Ovary (tissue), 9 donors: ENCODE data around the gene TNK2. TPM values are rescaled to one million over a fixed set of nuclear protein-coding genes. Genes with fewer than 3 reads are reported as not detected.

Source experiments
- DNase-seq, 5 donors: peaks; one replicate each; pipeline ENCODE4 v3.0.0-alpha.2; 2019 to 2020
- H3K27ac ChIP-seq, 2 donors: fragments of 200-600 bp; one replicate each; pipeline versions ENCODE4 v1.5.1 to v1.8.0; 2019 to 2022
- H3K27me3 ChIP-seq: fragments of 200-600 bp; one replicate; pipeline ENCODE4 v1.8.0; 2022
- H3K36me3 ChIP-seq: fragments of 200-600 bp; sonication (generic); one replicate; pipeline ENCODE4 v1.5.1; 2019
- H3K4me1 ChIP-seq: one replicate; pipeline ENCODE4 v1.8.1; 2013; ENCODE audit warnings: mild to moderate bottlenecking, moderate library complexity; ENCODE audit not compliant: insufficient read depth
- H3K4me3 ChIP-seq: fragments of 200-600 bp; sonication (generic); one replicate; pipeline ENCODE4 v1.5.1; 2017
- H3K9me3 ChIP-seq, 2 donors: fragments of 200-600 bp in 1 of 2; sonication (generic) in 1 of 2; one replicate each; pipeline versions ENCODE4 v1.5.1 to v1.8.1; 2013 to 2019; ENCODE audit warnings: mild to moderate bottlenecking in 1 of 2, moderate library complexity in 1 of 2
- EP300 ChIP-seq: sonication (generic); formaldehyde crosslinking; IDR thresholded peaks from one replicate; pipeline ENCODE4 v1.6.1; 2017; ENCODE audit warnings: antibody characterized with exemption
- POLR2A ChIP-seq: fragments of 450-650 bp; IDR thresholded peaks from one replicate; pipeline ENCODE4 v1.6.1; 2017; ENCODE audit warnings: antibody characterized with exemption, mild to moderate bottlenecking, moderate library complexity
- WGBS, 3 donors: extraction: QIAGEN DNeasy Blood & Tissue Kit in 1 of 3; methylation state at CpG; one replicate each; pipeline versions ENCODE4 v1.1.5 to v1.1.7; 2013 to 2017; 5-methylcytosine and 5-hydroxymethylcytosine counted together
- intact Hi-C, 4 donors: fragments of 100-400 bp; cut with DNase I; formaldehyde crosslinking; loops; one replicate each; pipeline versions ENCODE4 v1.11.0 to v1.15.1; 2022 to 2023
- polyA plus RNA-seq, 2 donors: library from polyadenylated mRNA; stranded (reverse); fragments of 200-250 nt in 1 of 2; fragments of 350-450 nt in 1 of 2; fragmentation: Illumina TruSeq in 1 of 2; extraction: RNeasy Lipid Tissue Mini Kit (QIAGEN cat#74804) in 1 of 2; gene quantifications; one replicate each; pipeline ENCODE4 v1.2.3, GENCODE V29; 2013 to 2014
- total RNA-seq, 7 donors: library from RNA; depleted of rRNA in 2 of 7; stranded (reverse); fragments of >200 nt in 2 of 7; fragmentation: NEBNext Ultra II Directional in 3 of 7; extraction: Animal tissue kit (Norgen Biotek cat#: 25700) in 3 of 7; gene quantifications; one replicate each; pipeline versions ENCODE4 v1.1.0 to v1.2.4, GENCODE V29; 2016 to 2023
- TF ChIP-seq, protein P1 (sequence below), 3 donors: fragments of 450-650 bp in 2 of 3; fragments of 200-600 bp in 1 of 3; IDR thresholded peaks; one replicate each; pipeline versions ENCODE4 v1.5.1 to v1.8.0; 2016 to 2022; ENCODE audit warnings: antibody characterized with exemption in 3 of 3, mild to moderate bottlenecking in 1 of 3
- donor health status: DM: no; HTN: no; CAD: no; lungs with moderate emphysema.
- donor health status: DM: no; HTN: no; CAD: no.
- donor health status: Bipolar disorder and iron deficiency.
- donor health status: DM: yes; HTN: yes; CAD: no.
- donor health status: DM: no; HTN: no; CAD: no.
- donor health status: DM: yes; HTN: yes; CAD: no.

TNK2 gene
- total and polyA plus RNA-seq, 9 donors, result 2.4 to 50.1 (median 32.4) TPM

DNA sequence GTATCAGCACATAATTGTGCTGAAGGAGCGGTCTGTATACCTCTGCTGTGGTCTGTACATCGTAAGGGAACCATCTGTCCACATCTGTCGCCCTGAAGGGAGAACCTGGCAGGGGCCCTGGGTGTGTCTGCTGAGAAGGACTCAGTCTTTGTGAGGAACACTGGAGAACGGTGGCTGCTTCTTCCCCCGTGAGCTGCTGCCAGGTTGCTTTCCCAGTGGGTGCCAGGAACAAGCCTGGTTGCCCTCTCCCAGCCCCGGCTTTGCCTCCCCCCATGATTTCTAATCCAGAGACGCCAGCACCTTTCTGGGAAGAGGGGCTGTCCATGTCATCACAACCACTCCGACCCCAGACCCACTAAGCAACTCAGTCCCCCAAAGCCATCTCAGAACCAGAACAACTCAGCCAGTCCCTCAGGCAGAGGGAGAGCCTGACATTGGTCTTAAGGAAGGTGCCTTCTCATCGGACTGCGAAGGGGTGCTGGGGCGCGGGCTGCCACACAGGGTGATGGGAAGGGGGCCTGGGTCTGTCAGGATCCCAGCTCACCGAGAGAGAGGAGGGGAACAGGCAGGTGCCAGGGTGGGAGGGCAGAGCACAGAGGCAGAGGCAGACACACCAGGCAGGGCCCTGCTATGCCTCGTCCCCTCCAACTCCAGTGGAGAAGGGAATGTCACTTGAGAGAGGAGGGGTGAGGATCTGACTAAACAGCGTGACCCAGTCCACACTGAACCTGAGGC lies 8.5 kb downstream of the TNK2 start:
- no peak overlapping the region for H3K4me3 ChIP-seq
- no peaks in the 10 kb centered on the region for H3K9me3 ChIP-seq
- H3K36me3 ChIP-seq, result no peaks in the 10 kb centered on the region
- H3K4me1 ChIP-seq, result peaks cover 4% of the 10 kb centered on the region
- no peaks in the 10 kb centered on the region for H3K27me3 ChIP-seq
- TF ChIP-seq EP300 (no peak), POLR2A (no peak)
- TF ChIP-seq, protein P1, sequence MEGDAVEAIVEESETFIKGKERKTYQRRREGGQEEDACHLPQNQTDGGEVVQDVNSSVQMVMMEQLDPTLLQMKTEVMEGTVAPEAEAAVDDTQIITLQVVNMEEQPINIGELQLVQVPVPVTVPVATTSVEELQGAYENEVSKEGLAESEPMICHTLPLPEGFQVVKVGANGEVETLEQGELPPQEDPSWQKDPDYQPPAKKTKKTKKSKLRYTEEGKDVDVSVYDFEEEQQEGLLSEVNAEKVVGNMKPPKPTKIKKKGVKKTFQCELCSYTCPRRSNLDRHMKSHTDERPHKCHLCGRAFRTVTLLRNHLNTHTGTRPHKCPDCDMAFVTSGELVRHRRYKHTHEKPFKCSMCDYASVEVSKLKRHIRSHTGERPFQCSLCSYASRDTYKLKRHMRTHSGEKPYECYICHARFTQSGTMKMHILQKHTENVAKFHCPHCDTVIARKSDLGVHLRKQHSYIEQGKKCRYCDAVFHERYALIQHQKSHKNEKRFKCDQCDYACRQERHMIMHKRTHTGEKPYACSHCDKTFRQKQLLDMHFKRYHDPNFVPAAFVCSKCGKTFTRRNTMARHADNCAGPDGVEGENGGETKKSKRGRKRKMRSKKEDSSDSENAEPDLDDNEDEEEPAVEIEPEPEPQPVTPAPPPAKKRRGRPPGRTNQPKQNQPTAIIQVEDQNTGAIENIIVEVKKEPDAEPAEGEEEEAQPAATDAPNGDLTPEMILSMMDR (IDR thresholded peaks at IDR 0.05), result no peak
- peak in 2 of 5 donors; percentile 16 to 25 for DNase-seq
- intact Hi-C loops, result no loop called here
- H3K27ac ChIP-seq, result no peak overlapping the region
- 86 to 90% (median 89%) methylated on average over 15 of the region's 15 CpGs for WGBS, 3 donors

DNA sequence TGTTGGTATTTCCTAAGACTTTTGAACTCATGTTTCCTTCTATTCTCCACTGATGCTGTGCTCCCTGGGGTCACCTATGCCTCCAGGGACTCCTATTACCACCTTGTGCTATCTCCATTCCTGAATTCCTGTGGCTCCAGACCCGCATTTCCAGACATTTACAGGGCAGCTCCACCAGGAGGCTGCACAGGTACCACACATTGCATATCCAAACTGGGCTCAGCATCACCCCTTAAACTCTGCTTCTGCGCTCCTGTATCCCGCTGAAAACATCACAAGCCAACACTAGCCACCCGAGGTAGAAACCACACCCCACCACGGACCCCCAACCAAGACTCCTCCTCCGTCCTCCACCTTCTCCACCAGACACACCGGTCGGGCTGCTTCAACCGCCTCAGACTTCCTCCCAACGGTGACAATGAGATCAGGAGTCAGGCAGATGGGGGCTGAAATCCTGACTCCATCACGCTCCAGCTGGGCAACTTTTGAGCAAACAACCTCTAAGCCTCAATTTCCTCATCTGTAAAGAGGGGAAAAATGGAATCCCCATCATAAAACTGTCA lies 10.4 kb downstream of the TNK2 start:
- intact Hi-C loops, result no loop called here
- DNase-seq, result peak in 1 of 5 donors; percentile 28
- Histone ChIP-seq H3K27ac (no peak overlapping the region), H3K27me3 (no peaks in the 10 kb centered on the region), H3K36me3 (no peaks in the 10 kb centered on the region), H3K4me3 (no peak overlapping the region), H3K9me3 (no peaks in the 10 kb centered on the region), H3K4me1 (peaks cover 11% of the 10 kb centered on the region)
- 78 to 81% (median 79%) methylated on average over 11 of the region's 11 CpGs for WGBS, 3 donors
- no peak for TF ChIP-seq EP300
- no peak for TF ChIP-seq POLR2A
- TF ChIP-seq, protein P1 (IDR thresholded peaks at IDR 0.05), result no peak

DNA sequence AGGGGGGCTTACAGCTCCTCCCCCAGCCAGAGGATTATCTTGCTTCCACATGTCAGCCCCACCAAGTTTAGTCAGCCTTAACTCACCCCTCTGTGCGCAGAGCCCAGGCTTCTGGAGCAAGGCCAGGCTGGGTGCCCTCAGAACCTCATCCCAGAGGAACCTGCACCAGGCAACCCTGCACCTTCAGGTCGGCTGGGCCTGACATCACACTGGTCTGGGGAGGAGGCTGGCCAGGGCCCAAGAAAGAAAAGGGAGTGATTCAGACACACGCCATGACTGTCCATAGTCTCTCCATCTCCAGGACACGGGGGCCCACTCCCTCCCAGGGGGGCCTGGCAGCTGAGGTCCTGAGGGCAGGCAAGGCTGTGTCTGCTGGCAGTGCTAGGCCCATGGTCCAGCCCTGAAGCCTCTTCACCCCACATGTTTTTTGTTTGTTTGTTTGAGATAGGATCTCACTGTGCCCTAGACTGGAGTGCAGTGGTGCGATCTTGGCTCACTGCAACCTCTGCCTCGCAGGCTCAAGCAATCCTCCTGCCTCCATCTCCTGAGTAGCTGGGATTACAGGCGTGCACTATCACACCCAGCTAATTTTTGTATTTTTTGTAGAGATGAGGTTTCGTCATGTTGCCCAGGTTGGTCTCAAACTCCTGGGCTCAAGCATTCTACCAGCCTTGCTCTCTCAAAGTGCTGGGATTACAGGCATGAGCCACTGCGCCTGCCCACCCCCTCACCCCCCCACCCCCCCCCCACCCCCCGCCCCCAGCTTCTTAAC lies 11.1 kb downstream of the TNK2 start:
- DNase-seq, result peak; percentile 64 to 71 (median 68)
- Histone ChIP-seq H3K4me1 (peaks cover 14% of the 10 kb centered on the region), H3K4me3 (no peak overlapping the region), H3K36me3 (no peaks in the 10 kb centered on the region), H3K27ac (peak overlapping the region; percentile 69 to 90), H3K9me3 (no peaks in the 10 kb centered on the region), H3K27me3 (no peaks in the 10 kb centered on the region)
- 49 to 55% (median 53%) methylated on average over 10 of the region's 10 CpGs for WGBS, 3 donors
- intact Hi-C loops, result no loop called here
- TF ChIP-seq POLR2A, result no peak
- TF ChIP-seq EP300, result no peak
- TF ChIP-seq, protein P1 (IDR thresholded peaks at IDR 0.05), result no peak

DNA sequence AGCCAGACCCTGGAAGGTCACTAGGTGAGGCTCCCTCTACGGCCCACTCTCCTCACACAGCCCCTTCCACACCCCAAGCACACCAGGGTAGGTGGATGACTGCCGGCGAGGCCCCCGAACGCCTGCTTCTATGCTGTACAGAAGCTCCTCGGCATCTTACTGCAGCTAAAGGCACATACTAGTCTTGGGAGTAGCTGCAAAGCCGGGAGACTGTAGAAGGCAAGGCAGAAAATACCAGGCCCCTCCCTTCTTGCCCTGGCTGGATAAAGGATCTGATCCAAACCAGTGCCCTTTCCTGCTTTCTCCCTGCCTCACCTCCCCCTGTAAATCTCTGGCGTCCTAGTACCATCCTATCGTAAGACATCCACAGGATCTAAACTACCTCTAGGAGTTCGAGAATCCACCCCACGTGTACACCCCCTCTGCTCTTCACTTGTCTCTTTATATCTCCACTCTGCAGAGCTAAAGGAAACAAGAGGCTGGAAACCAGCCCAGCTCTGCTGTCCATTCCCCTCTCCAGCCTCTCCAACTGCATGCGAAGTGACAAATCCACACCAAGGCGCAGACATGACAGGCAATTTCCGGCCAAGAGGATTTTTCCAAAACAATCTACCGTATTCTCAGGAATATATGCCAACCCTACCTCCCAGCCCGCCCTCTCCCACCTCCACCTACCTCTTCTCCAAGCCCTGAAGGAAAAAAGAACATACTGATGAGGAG lies 11.8 kb downstream of the TNK2 start:
- no peaks in the 10 kb centered on the region for H3K27me3 ChIP-seq
- H3K4me1 ChIP-seq, result peaks cover 14% of the 10 kb centered on the region
- no peaks in the 10 kb centered on the region for H3K36me3 ChIP-seq
- H3K27ac ChIP-seq, result peak overlapping the region; percentile 69 to 90
- peak overlapping the region; percentile 53 for H3K4me3 ChIP-seq
- DNase-seq, result peak; percentile 46 to 65 (median 59)
- H3K9me3 ChIP-seq, result no peaks in the 10 kb centered on the region
- intact Hi-C loops, result no loop called here
- WGBS, 3 donors, result 3 to 7% (median 6%) methylated on average over 16 of the region's 16 CpGs
- TF ChIP-seq EP300 (no peak), POLR2A (no peak)
- TF ChIP-seq, protein P1 (IDR thresholded peaks at IDR 0.05), result no peak
